OCI-LY7 (cell line): ENCODE data around the gene TBPL2. TPM values are rescaled to one million over a fixed set of nuclear protein-coding genes. Genes with fewer than 3 reads are reported as not detected.

Experiments used
- BruUV-seq: library from RNA; stranded (reverse); fragments of 400-500 nt; replicated peaks from 2 replicates; lab custom pipeline; 2021; lab: Mats Ljungman, UMichigan
- CTCF ChIA-PET: fragments of 300-600 bp; sonication (Branson Sonifier 250); formaldehyde crosslinking; loops from one replicate; lab custom pipeline; 2022; ENCODE audit warnings: antibody characterized with exemption; ENCODE audit not compliant: unreplicated experiment; lab: Charles Lee
- POLR2A ChIA-PET: fragments of 300-600 bp; sonication (Branson Sonifier 250); formaldehyde crosslinking; loops from one replicate; lab custom pipeline; 2022; ENCODE audit warnings: antibody characterized with exemption; lab: Charles Lee
- DNase-seq: peaks from one replicate; pipeline ENCODE4 v3.0.0-alpha.2; 2015; ENCODE audit warnings: low spot score
- H2AFZ ChIP-seq: fragments of 200-600 bp; sonication (generic), shearing (Covaris generic); 2 replicates; pipeline ENCODE4 v1.6.1; 2014; ENCODE audit warnings: mild to moderate bottlenecking, antibody characterized with exemption, low read length, moderate library complexity
- H3K27ac ChIP-seq: fragments of 200-600 bp; sonication (generic); 2 replicates; pipeline ENCODE4 v1.5.1; 2014; ENCODE audit warnings: mixed run types, low read depth, mild to moderate bottlenecking, moderate library complexity, low read length, inconsistent platforms; ENCODE audit not compliant: poor library complexity, severe bottlenecking
- H3K36me3 ChIP-seq: fragments of 200-600 bp; sonication (generic); 2 replicates; pipeline ENCODE4 v1.6.1; 2014; ENCODE audit warnings: mild to moderate bottlenecking, antibody characterized with exemption, low read length, moderate library complexity, mixed read lengths; ENCODE audit not compliant: insufficient read depth
- H3K4me1 ChIP-seq: fragments of 200-600 bp; sonication (generic); 2 replicates; pipeline ENCODE4 v1.5.1; 2014; ENCODE audit warnings: mild to moderate bottlenecking, low read length; ENCODE audit not compliant: insufficient read depth, poor library complexity, severe bottlenecking
- H3K4me2 ChIP-seq: fragments of 200-600 bp; sonication (generic); 2 replicates; pipeline ENCODE4 v1.6.1; 2014; ENCODE audit warnings: mild to moderate bottlenecking, low read length
- H3K4me3 ChIP-seq: fragments of 200-600 bp; sonication (generic); 2 replicates; pipeline ENCODE4 v1.5.1; 2014; ENCODE audit warnings: mild to moderate bottlenecking, low read depth, low read length; ENCODE audit not compliant: poor library complexity, severe bottlenecking
- H3K79me2 ChIP-seq: fragments of 200-600 bp; sonication (generic); 2 replicates; pipeline ENCODE4 v1.6.1; 2016; ENCODE audit warnings: low read depth, mild to moderate bottlenecking, low read length, moderate library complexity, mixed read lengths; ENCODE audit not compliant: insufficient read depth
- H3K9me2 ChIP-seq: fragments of 200-600 bp; sonication (generic); 2 replicates; pipeline ENCODE4 v1.6.1; 2016; ENCODE audit warnings: mild to moderate bottlenecking, low read length, mixed read lengths; ENCODE audit not compliant: insufficient read depth
- H3K9me3 ChIP-seq: fragments of 200-600 bp; sonication (generic); 2 replicates; pipeline ENCODE4 v1.6.1; 2014; ENCODE audit warnings: mild to moderate bottlenecking, mixed run types, low read length, mixed read lengths
- H4K20me1 ChIP-seq: fragments of 200-600 bp; sonication (generic); 2 replicates; pipeline ENCODE4 v1.6.1; 2014; ENCODE audit warnings: mild to moderate bottlenecking, antibody characterized with exemption, low read length, moderate library complexity, mixed read lengths; ENCODE audit not compliant: insufficient read depth
- EZH2phosphoT487 ChIP-seq: fragments of 200-600 bp; sonication (generic); IDR thresholded peaks from 2 replicates; pipeline ENCODE4 v1.6.1; 2018; ENCODE audit warnings: low read depth, borderline replicate concordance, mild to moderate bottlenecking, mixed run types, antibody characterized with exemption, low read length, moderate library complexity, mixed read lengths
- intact Hi-C: fragments of 100-400 bp; cut with micrococcal nuclease; formaldehyde crosslinking; loops from one replicate; pipeline ENCODE4 v1.10.0; 2022; ENCODE audit not compliant: unreplicated experiment
- total RNA-seq, 2 experiments: library from RNA; depleted of rRNA in 1 of 2; stranded (reverse); fragments of >200 nt in 1 of 2; shearing (Covaris generic) in 1 of 2; gene quantifications; 2 replicates each; pipeline ENCODE4 v1.2.3, GENCODE V29; 2014 to 2022
- TF ChIP-seq, protein P1 (sequence below): fragments of 200-600 bp; sonication (generic); conservative IDR thresholded peaks from 2 replicates; pipeline ENCODE4 v1.5.1; 2014; ENCODE audit warnings: mild to moderate bottlenecking, antibody characterized with exemption, low read length, moderate library complexity, mixed read lengths

Gene TBPL2
- total RNA-seq, 2 experiments from 2014 or later: not detected

GRCh38 chr14:55382483-55382882, 57.9 kb downstream of the TBPL2 start:
- intact Hi-C loops: no loop called here
- H3K27ac ChIP-seq: no peak overlapping the region
- TF ChIP-seq EZH2phosphoT487: no peak
- TF ChIP-seq, protein P1, sequence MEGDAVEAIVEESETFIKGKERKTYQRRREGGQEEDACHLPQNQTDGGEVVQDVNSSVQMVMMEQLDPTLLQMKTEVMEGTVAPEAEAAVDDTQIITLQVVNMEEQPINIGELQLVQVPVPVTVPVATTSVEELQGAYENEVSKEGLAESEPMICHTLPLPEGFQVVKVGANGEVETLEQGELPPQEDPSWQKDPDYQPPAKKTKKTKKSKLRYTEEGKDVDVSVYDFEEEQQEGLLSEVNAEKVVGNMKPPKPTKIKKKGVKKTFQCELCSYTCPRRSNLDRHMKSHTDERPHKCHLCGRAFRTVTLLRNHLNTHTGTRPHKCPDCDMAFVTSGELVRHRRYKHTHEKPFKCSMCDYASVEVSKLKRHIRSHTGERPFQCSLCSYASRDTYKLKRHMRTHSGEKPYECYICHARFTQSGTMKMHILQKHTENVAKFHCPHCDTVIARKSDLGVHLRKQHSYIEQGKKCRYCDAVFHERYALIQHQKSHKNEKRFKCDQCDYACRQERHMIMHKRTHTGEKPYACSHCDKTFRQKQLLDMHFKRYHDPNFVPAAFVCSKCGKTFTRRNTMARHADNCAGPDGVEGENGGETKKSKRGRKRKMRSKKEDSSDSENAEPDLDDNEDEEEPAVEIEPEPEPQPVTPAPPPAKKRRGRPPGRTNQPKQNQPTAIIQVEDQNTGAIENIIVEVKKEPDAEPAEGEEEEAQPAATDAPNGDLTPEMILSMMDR: no peak
- no peaks in the 10 kb centered on the region for H3K9me3 ChIP-seq
- ChIA-PET CTCF (no interaction called here), POLR2A (interaction anchor here (1.1 kb wide), 1 partner anchor 47 kb away, joined by 3 read pairs; no protein-coding TSS in a partner anchor)
- no peaks in the 10 kb centered on the region for H4K20me1 ChIP-seq
- H3K36me3 ChIP-seq: peaks cover 8% of the 10 kb centered on the region; the same call in 1 of the 2 replicates
- H3K4me3 ChIP-seq: no peak overlapping the region
- no peaks in the 10 kb centered on the region for H3K9me2 ChIP-seq
- no peak overlapping the region for H3K4me2 ChIP-seq
- no peak overlapping the region for H2AFZ ChIP-seq
- no peak for DNase-seq
- no peaks in the 10 kb centered on the region for H3K79me2 ChIP-seq
- BruUV-seq: no TSS peak
- no peaks in the 10 kb centered on the region for H3K4me1 ChIP-seq

DNA sequence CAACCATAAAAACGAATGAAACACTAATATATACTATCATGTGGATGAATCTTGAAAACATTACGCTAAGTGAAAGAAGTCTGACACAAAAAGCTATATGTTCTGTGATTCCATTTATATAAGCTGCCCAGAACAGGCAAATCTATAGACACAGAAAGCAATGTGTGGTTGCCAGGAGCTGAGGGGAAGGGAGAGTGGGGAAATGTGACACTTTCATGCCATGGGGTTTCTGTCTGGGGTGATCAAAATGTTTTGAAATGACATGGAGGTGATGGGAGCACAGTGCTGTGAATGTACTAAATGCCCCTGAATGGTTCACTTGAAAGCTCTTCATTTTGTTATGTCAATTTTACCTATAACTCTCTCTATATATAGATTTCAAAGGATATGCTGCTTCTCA, 58.9 kb downstream of the TBPL2 start:
- POLR2A ChIA-PET: interaction anchor here (1.1 kb wide), 3 partner anchors 13 to 153 kb away, joined by 3 read pairs; no protein-coding TSS in a partner anchor
- TF ChIP-seq, protein P1: no peak
- no peak for TF ChIP-seq EZH2phosphoT487

GRCh38 chr14:55381040-55381439, 59.4 kb downstream of the TBPL2 start:
- DNase-seq: no peak
- Histone ChIP-seq H3K79me2 (no peaks in the 10 kb centered on the region), H3K27ac (no peak overlapping the region), H3K36me3 (peaks cover 12% of the 10 kb centered on the region; the same call in 1 of the 2 replicates), H3K9me2 (no peaks in the 10 kb centered on the region), H4K20me1 (no peaks in the 10 kb centered on the region), H3K4me1 (no peaks in the 10 kb centered on the region), H3K9me3 (no peaks in the 10 kb centered on the region), H3K4me2 (no peak overlapping the region), H2AFZ (no peak overlapping the region), H3K4me3 (no peak overlapping the region)
- ChIA-PET CTCF (no interaction called here), POLR2A (interaction anchor here (1.1 kb wide), 2 partner anchors 12 to 153 kb away, joined by 3 read pairs; no protein-coding TSS in a partner anchor)
- TF ChIP-seq, protein P1: no peak
- no peak for TF ChIP-seq EZH2phosphoT487
- intact Hi-C loops: no loop called here
- BruUV-seq: no TSS peak

More for the DNA sequence above, 58.9 kb downstream of the TBPL2 start:
- CTCF ChIA-PET: no interaction called here
- Histone ChIP-seq H3K9me3 (no peaks in the 10 kb centered on the region), H2AFZ (no peak overlapping the region), H3K27ac (no peak overlapping the region), H3K4me1 (no peaks in the 10 kb centered on the region), H3K9me2 (no peaks in the 10 kb centered on the region), H3K4me3 (no peak overlapping the region), H3K79me2 (no peaks in the 10 kb centered on the region), H3K36me3 (peaks cover 8% of the 10 kb centered on the region; the same call in 1 of the 2 replicates), H3K4me2 (no peak overlapping the region), H4K20me1 (no peaks in the 10 kb centered on the region)
- no TSS peak for BruUV-seq
- no peak for DNase-seq
- intact Hi-C loops: no loop called here
